Measurements from ENCODE around the gene ARMC9.

GRCh38 chr2:231163011-231163410 lies 35.4 kb upstream of the ARMC9 start:
- TF ChIP-seq POLR2AphosphoS5 (IDR thresholded peaks at IDR 0.05) (no peak), EP300 (IDR thresholded peaks at IDR 0.05) (no peak)
- TF ChIP-seq, protein P1, sequence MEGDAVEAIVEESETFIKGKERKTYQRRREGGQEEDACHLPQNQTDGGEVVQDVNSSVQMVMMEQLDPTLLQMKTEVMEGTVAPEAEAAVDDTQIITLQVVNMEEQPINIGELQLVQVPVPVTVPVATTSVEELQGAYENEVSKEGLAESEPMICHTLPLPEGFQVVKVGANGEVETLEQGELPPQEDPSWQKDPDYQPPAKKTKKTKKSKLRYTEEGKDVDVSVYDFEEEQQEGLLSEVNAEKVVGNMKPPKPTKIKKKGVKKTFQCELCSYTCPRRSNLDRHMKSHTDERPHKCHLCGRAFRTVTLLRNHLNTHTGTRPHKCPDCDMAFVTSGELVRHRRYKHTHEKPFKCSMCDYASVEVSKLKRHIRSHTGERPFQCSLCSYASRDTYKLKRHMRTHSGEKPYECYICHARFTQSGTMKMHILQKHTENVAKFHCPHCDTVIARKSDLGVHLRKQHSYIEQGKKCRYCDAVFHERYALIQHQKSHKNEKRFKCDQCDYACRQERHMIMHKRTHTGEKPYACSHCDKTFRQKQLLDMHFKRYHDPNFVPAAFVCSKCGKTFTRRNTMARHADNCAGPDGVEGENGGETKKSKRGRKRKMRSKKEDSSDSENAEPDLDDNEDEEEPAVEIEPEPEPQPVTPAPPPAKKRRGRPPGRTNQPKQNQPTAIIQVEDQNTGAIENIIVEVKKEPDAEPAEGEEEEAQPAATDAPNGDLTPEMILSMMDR (IDR thresholded peaks at IDR 0.05), result no peak

Data from upper lobe of left lung (tissue), 4 donors.